ENCODE measurements around the gene ZNF367. TPM values are rescaled to one million over a fixed set of nuclear protein-coding genes. Genes with fewer than 3 reads are reported as not detected.
A peak's percentile ranks its signal among the peaks of the same experiment; 100 is the strongest.

ZNF367 gene
- total RNA-seq, 2 donors from 2014 or later, result 1.0 to 2.6 TPM

DNA sequence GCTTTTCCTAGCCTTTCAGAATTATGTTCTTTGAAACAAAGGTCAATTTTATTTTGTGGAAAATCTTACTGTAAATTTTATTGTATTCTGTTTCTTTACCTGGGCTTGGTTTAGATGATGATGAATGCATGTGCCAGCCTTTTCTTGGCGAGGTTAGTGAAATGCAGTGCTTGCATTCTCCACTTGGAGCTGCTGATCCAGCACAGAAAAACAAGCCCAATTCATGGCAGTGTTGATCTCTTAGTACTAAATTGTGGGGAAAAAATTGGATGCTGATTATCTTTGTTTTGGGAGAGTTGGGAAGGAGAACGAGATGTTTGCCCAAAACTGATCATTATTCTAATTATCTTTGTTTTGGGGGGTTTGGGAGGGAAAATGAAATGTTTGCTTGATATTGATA, 35.5 kb upstream of the ZNF367 start:
- Histone ChIP-seq H3K36me3 (replicated peaks in 1 of 2; ENCODE audit: insufficient read depth in 1 of 2, low read depth in 2 of 2) (no peaks in the 10 kb centered on the region), H3K4me1 (peaks cover 16% of the 10 kb centered on the region), H3K27ac (no peak overlapping the region), H3K4me3 (no peak overlapping the region), H3K9me3 (no peaks in the 10 kb centered on the region), H3K27me3 (no peaks in the 10 kb centered on the region)
- DNase-seq (peak in 1 of 4 donors; percentile 24), ATAC-seq (no peak)
- intact Hi-C loops (cut with DNase I), result no loop called here
- peak in 5 of 7 experiments; percentile 19 to 34 (median 32) for TF ChIP-seq CTCF (IDR thresholded peaks at IDR 0.05)
- no peak for TF ChIP-seq POLR2A (IDR thresholded peaks at IDR 0.05)
- 51 to 59% methylated on average over 2 of the region's 2 CpGs for WGBS, 2 donors

- intact Hi-C loops (cut with DNase I), result no loop called here
- Histone ChIP-seq H3K4me1 (peaks cover 16% of the 10 kb centered on the region), H3K27me3 (no peaks in the 10 kb centered on the region), H3K9me3 (no peaks in the 10 kb centered on the region), H3K36me3 (replicated peaks in 1 of 2; ENCODE audit: insufficient read depth in 1 of 2, low read depth in 2 of 2) (no peaks in the 10 kb centered on the region), H3K4me3 (peak overlapping the region; percentile 0 to 37), H3K27ac (peak overlapping the region; percentile 40 to 82 (median 74))
- DNase-seq, result peak; percentile 29 to 49 (median 35)
- TF ChIP-seq CTCF (IDR thresholded peaks at IDR 0.05) (no peak), POLR2A (IDR thresholded peaks at IDR 0.05) (no peak)
- WGBS, 2 donors, result 1 to 2% methylated on average over 29 to 63 of the region's 63 CpGs
- no peak for ATAC-seq
These were observed 32.7 kb upstream of the ZNF367 start for GRCh38 chr9:96450613-96451528.

- intact Hi-C loops (cut with DNase I), result no loop called here
- Histone ChIP-seq H3K36me3 (replicated peaks in 1 of 2; ENCODE audit: insufficient read depth in 1 of 2, low read depth in 2 of 2) (no peaks in the 10 kb centered on the region), H3K27ac (peak within 1 kb of the TSS; percentile 40 to 82 (median 74)), H3K4me1 (peaks cover 16% of the 10 kb centered on the region), H3K27me3 (no peaks in the 10 kb centered on the region), H3K9me3 (no peaks in the 10 kb centered on the region), H3K4me3 (peak within 1 kb of the TSS; percentile 28 to 37)
- 0 to 2% methylated on average over 9 to 106 of the region's 108 CpGs for WGBS, 2 donors
- ATAC-seq (peak; percentile 97), DNase-seq (peak; percentile 97 to 99 (median 97))
- TF ChIP-seq CTCF (IDR thresholded peaks at IDR 0.05) (peak in 2 of 7 experiments; percentile 18 to 47), POLR2A (IDR thresholded peaks at IDR 0.05) (peak; percentile 58 to 72 (median 59))
These were observed 31.9 kb upstream of the ZNF367 start, which contains the start of gene HABP4 for GRCh38 chr9:96449845-96450612. Gene HABP4, plus strand, starts transcription at chr9:96450169. Its CDS starts 111 bp downstream, at chr9:96450280.

GRCh38 chr9:96449523-96449844, 31.3 kb upstream of the ZNF367 start:
- DNase-seq, result no peak
- no peaks in the 10 kb centered on the region for H3K9me3 ChIP-seq
- WGBS, 2 donors, result 0 to 1% methylated on average over 7 of the region's 7 CpGs
- H3K27ac ChIP-seq, result peak overlapping the region in 3 of 4 donors; percentile 32 to 82 (median 82)
- ATAC-seq, result peak; percentile 30
- H3K36me3 ChIP-seq (replicated peaks in 1 of 2; ENCODE audit: insufficient read depth in 1 of 2, low read depth in 2 of 2), result no peaks in the 10 kb centered on the region
- intact Hi-C loops (cut with DNase I), result no loop called here
- H3K4me1 ChIP-seq, result peaks cover 16% of the 10 kb centered on the region
- TF ChIP-seq POLR2A (IDR thresholded peaks at IDR 0.05) (no peak), CTCF (IDR thresholded peaks at IDR 0.05) (no peak)
- H3K4me3 ChIP-seq, result no peak overlapping the region
- H3K27me3 ChIP-seq, result no peaks in the 10 kb centered on the region

Data from body of pancreas (tissue), 4 donors.